Gastroesophageal sphincter (tissue), 4 donors: ENCODE data around the gene TLR1. TPM values are rescaled to one million over a fixed set of nuclear protein-coding genes. Genes with fewer than 3 reads are reported as not detected.

Experiments used
- ATAC-seq: fragments of 150-250 bp; one replicate; pipeline ENCODE4 v1.9.1; 2016; ENCODE audit warnings: mild to moderate bottlenecking, moderate library complexity
- H3K27ac ChIP-seq, 4 donors: fragments of 200-600 bp; sonication (generic) in 3 of 4; 1 replicate in 3 of 4; 2 replicates in 1 of 4; pipeline ENCODE4 v1.5.1; 2016 to 2019
- H3K27me3 ChIP-seq: fragments of 200-600 bp; sonication (generic); one replicate; pipeline ENCODE4 v1.5.1; 2019
- H3K36me3 ChIP-seq, 2 donors: fragments of 200-600 bp; sonication (generic); one replicate each; pipeline ENCODE4 v1.5.1; 2019; ENCODE audit warnings: control low read depth in 1 of 2
- H3K4me1 ChIP-seq, 3 donors: fragments of 200-600 bp; sonication (generic); 1 replicate in 2 of 3; 2 replicates in 1 of 3; pipeline ENCODE4 v1.5.1; 2016 to 2019; ENCODE audit warnings: control low read depth in 2 of 3
- H3K4me3 ChIP-seq, 2 donors: fragments of 200-600 bp; sonication (generic); one replicate each; pipeline ENCODE4 v1.5.1; 2019; ENCODE audit warnings: mild to moderate bottlenecking in 1 of 2, moderate library complexity in 1 of 2
- H3K9me3 ChIP-seq, 3 donors: fragments of 200-600 bp; sonication (generic); one replicate each; pipeline ENCODE4 v1.5.1; 2017 to 2019; ENCODE audit warnings: control low read depth in 2 of 3
- EP300 ChIP-seq: sonication (generic); formaldehyde crosslinking; IDR thresholded peaks from one replicate; pipeline ENCODE4 v1.6.1; 2017; ENCODE audit warnings: antibody characterized with exemption, mild to moderate bottlenecking
- POLR2A ChIP-seq, 2 donors: fragments of 450-650 bp; IDR thresholded peaks; one replicate each; pipeline ENCODE4 v1.6.1; 2017; ENCODE audit warnings: antibody characterized with exemption in 2 of 2, mild to moderate bottlenecking in 2 of 2, moderate library complexity in 1 of 2
- POLR2AphosphoS5 ChIP-seq: sonication (generic); formaldehyde crosslinking; IDR thresholded peaks from one replicate; pipeline ENCODE4 v1.6.1; 2017; ENCODE audit warnings: antibody characterized with exemption
- WGBS, 2 donors: methylation state at CpG; one replicate each; pipeline ENCODE4 v1.1.5; 2018; ENCODE audit warnings: low coverage in 1 of 2; 5-methylcytosine and 5-hydroxymethylcytosine counted together
- total RNA-seq, 4 donors: library from RNA; depleted of rRNA; stranded (reverse); fragments of >200 nt; gene quantifications; one replicate each; pipeline ENCODE4 v1.1.0, GENCODE V29; 2016
- TF ChIP-seq, protein P1 (sequence below), 4 experiments: fragments of 200-600 bp in 2 of 4; fragments of 450-650 bp in 2 of 4; sonication (generic) in 1 of 4; IDR thresholded peaks; one replicate each; pipeline ENCODE4 v1.5.1; 2017 to 2019; ENCODE audit warnings: antibody characterized with exemption in 4 of 4, mild to moderate bottlenecking in 2 of 4, moderate library complexity in 2 of 4

The TLR1 gene
- total RNA-seq, 4 donors from 2014 or later, result 4.7 to 16.2 (median 11.9) TPM

DNA sequence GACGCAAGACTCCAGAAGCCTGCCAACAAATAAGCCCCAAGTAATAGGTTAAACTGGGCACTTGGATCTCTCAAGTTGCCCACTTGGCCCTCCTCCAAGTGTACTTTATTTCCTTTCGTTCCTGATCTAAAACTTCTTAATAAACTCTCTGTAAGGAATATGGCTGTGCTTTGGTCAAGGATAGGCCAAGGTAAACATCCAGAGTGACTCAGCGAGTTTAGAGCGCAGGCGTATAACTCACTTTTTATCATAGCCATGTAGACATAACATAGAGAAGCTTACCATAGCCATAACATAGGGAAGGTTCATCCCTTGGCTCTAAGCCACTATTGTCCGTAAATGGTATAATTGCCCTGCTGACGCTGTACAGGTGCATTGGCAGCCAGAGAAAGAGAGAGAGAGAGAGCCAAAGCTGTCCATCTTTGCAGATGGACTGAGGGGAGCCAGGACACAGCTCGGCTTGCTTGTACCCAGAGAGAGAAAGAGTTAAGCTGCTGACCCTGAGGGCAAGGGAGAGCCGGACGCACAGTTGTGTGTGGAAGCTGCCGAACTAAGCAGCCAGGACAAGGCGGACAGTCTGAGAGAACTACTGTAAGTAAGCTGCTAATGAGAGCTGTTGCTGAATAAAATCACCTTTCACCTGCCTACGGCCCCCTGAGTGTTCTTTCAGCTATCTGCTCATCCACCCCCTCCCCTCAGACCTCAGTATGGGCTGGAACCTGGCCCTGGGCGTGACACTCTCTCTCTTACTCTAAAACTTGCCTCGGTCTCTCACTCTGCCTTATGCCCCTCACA, 1.8 kb downstream of the TLR1 start:
- WGBS, 2 donors, result 81 to 95% methylated on average over 12 to 14 of the region's 15 CpGs
- Histone ChIP-seq H3K27ac (no peak overlapping the region), H3K27me3 (no peaks in the 10 kb centered on the region), H3K4me3 (peak overlapping the region in 1 of 2 donors; percentile 1), H3K9me3 (peaks cover 0 to 6% (median 0%) of the 10 kb centered on the region in 3 donors), H3K4me1 (peaks cover 0 to 33% (median 3%) of the 10 kb centered on the region in 3 donors), H3K36me3 (peaks cover 4 to 31% of the 10 kb centered on the region in 2 donors)
- no peak for TF ChIP-seq POLR2A (IDR thresholded peaks at IDR 0.05)
- TF ChIP-seq, protein P1, sequence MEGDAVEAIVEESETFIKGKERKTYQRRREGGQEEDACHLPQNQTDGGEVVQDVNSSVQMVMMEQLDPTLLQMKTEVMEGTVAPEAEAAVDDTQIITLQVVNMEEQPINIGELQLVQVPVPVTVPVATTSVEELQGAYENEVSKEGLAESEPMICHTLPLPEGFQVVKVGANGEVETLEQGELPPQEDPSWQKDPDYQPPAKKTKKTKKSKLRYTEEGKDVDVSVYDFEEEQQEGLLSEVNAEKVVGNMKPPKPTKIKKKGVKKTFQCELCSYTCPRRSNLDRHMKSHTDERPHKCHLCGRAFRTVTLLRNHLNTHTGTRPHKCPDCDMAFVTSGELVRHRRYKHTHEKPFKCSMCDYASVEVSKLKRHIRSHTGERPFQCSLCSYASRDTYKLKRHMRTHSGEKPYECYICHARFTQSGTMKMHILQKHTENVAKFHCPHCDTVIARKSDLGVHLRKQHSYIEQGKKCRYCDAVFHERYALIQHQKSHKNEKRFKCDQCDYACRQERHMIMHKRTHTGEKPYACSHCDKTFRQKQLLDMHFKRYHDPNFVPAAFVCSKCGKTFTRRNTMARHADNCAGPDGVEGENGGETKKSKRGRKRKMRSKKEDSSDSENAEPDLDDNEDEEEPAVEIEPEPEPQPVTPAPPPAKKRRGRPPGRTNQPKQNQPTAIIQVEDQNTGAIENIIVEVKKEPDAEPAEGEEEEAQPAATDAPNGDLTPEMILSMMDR (IDR thresholded peaks at IDR 0.05), result no peak
- TF ChIP-seq EP300, result no peak
- TF ChIP-seq POLR2AphosphoS5, result no peak
- ATAC-seq, result no peak

DNA sequence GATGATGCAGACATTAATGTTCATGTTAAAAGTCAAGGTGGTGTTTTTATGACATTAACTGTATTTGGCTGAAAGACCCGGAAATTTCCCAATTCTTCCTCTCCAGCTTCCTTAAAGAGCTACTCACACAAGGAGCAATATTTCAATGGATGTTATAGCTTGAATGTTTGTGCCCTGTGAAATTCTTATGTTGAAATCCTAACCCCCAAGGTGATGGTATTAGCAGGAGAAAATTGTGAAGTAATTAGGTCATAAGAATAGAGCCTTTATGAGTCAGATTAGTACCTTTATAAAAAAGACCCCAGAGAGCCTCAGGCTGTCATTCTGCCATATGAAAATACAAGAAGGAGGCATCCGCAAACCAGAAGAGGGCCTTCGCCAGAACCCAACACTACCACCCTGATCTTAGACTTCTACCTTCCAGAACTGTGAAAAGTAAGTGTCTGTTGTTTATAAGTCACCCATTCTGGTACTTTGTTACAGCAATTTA, 3.6 kb downstream of the TLR1 start:
- H3K9me3 ChIP-seq, result peaks cover 0 to 6% (median 0%) of the 10 kb centered on the region in 3 donors
- peaks cover 0 to 31% (median 3%) of the 10 kb centered on the region in 3 donors for H3K4me1 ChIP-seq
- H3K36me3 ChIP-seq, result peaks cover 4 to 35% of the 10 kb centered on the region in 2 donors
- TF ChIP-seq EP300 (no peak), POLR2AphosphoS5 (no peak), POLR2A (IDR thresholded peaks at IDR 0.05) (no peak)
- TF ChIP-seq, protein P1 (IDR thresholded peaks at IDR 0.05), result no peak
- H3K27me3 ChIP-seq, result no peaks in the 10 kb centered on the region
- ATAC-seq, result no peak
- H3K27ac ChIP-seq, result no peak overlapping the region
- H3K4me3 ChIP-seq, result no peak overlapping the region
- WGBS, 2 donors, result 95 to 96% methylated on average over 3 of the region's 3 CpGs

DNA sequence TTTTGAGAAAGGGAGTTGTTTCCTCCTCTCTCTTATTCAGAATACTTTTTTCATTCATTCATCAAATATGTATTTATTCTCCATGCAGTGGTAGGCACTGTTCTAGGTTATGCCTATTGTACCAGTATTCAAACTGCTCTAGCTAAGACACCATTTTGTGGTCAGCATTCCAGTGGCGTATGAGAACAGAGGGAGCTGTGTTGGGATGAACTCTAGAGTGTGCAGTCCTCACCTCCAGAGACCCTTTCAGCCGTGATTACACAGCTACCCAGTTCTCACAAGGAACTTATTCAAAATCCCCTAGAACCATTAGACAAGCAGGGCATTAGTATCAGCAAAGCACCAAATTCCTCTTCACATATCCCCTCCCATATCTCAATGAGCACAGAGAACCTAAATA, 4.2 kb downstream of the TLR1 start:
- Histone ChIP-seq H3K36me3 (peaks cover 4 to 35% of the 10 kb centered on the region in 2 donors), H3K27me3 (no peaks in the 10 kb centered on the region), H3K9me3 (peaks cover 0 to 6% (median 0%) of the 10 kb centered on the region in 3 donors), H3K4me1 (peaks cover 0 to 24% (median 3%) of the 10 kb centered on the region in 3 donors), H3K27ac (no peak overlapping the region), H3K4me3 (no peak overlapping the region)
- 86 to 91% methylated on average over 2 of the region's 2 CpGs for WGBS, 2 donors
- ATAC-seq, result no peak
- TF ChIP-seq POLR2AphosphoS5 (no peak), POLR2A (IDR thresholded peaks at IDR 0.05) (no peak), EP300 (no peak)
- TF ChIP-seq, protein P1 (IDR thresholded peaks at IDR 0.05), result no peak

DNA sequence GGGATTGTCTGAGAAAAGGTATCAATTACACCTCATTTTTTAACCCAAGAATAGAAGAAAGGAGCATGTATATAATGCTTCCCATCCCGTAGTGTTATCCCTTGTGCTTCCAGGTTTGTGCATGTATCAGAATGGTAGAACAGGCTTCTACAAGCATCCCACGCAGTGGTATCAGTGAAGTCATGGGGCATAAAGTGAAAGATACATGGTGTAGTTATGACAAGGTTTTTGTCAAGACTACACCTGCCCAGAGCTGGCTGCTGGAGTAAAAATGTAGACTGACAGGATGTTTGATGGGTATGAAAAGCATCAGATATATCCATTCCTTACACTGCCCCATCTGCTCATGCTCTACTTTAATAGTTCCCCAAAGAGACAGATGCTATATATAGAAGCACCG, 9.5 kb downstream of the TLR1 start:
- H3K4me1 ChIP-seq, result no peaks in the 10 kb centered on the region
- 95 to 100% methylated on average over 1 to 3 of the region's 3 CpGs for WGBS, 2 donors
- H3K36me3 ChIP-seq, result peaks cover 4 to 28% of the 10 kb centered on the region in 2 donors
- H3K9me3 ChIP-seq, result peaks cover 0 to 6% (median 0%) of the 10 kb centered on the region in 3 donors
- no peak overlapping the region for H3K27ac ChIP-seq
- TF ChIP-seq POLR2AphosphoS5 (no peak), EP300 (no peak), POLR2A (IDR thresholded peaks at IDR 0.05) (no peak)
- TF ChIP-seq, protein P1 (IDR thresholded peaks at IDR 0.05), result no peak
- no peaks in the 10 kb centered on the region for H3K27me3 ChIP-seq
- ATAC-seq, result no peak
- H3K4me3 ChIP-seq, result no peak overlapping the region

DNA sequence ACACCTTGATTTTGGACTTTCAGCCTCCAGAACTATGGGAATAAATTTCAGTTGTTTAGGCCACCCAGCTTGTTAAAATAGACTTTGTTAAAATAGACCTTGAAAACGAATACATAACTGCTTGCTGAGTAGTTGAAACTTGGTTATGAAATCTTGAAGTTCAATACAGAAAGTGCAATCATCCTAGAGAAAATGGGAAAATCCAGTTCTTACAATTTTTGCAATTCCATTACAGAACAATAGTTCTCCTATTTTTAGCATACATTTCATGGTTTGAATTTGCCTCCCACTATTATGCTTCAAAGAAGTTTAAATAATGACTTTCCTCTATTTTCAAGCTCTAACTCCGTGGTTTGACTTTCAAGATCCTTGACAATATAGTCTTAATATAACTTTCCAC, 10.5 kb downstream of the TLR1 start:
- Histone ChIP-seq H3K9me3 (peaks cover 0 to 6% (median 0%) of the 10 kb centered on the region in 3 donors), H3K4me1 (no peaks in the 10 kb centered on the region), H3K4me3 (no peak overlapping the region), H3K27ac (no peak overlapping the region), H3K27me3 (no peaks in the 10 kb centered on the region), H3K36me3 (peaks cover 4 to 18% of the 10 kb centered on the region in 2 donors)
- 63 to 73% methylated on average over 2 of the region's 2 CpGs for WGBS, 2 donors
- ATAC-seq, result no peak
- TF ChIP-seq EP300 (no peak), POLR2AphosphoS5 (no peak), POLR2A (IDR thresholded peaks at IDR 0.05) (no peak)
- TF ChIP-seq, protein P1 (IDR thresholded peaks at IDR 0.05), result no peak
